Measurements from ENCODE around the gene SYT10. TPM values are rescaled to one million over a fixed set of nuclear protein-coding genes. Genes with fewer than 3 reads are reported as not detected.
"Not testable (repeated sequence)": the region's sequence is repeated elsewhere in the genome, so short reads cannot be mapped to it uniquely, and the experiment has no call there.

SYT10 gene
- total RNA-seq, 1 donor from 2014 or later = 5.8 TPM

DNA sequence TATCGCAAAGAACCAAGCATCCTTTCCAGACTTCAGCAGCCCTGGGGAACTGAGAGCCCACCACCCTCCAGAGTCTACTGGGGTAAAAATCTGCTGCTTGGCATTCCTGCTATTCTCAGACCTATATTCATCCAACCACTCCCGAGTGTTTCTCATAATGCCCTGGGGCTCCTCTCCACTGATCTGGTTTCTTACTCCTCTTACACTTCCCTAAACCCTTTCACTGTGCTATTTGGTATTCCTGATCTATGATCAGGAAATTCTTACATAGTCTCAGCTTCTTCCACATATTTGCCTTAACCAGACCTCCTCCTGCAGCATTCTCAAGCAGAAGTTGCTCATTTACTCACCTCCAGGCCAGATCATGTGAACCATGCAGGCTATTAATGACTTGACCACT lies 82.4 kb downstream of the SYT10 start:
- no peak for DNase-seq (ENCODE audit: low spot score)

DNA sequence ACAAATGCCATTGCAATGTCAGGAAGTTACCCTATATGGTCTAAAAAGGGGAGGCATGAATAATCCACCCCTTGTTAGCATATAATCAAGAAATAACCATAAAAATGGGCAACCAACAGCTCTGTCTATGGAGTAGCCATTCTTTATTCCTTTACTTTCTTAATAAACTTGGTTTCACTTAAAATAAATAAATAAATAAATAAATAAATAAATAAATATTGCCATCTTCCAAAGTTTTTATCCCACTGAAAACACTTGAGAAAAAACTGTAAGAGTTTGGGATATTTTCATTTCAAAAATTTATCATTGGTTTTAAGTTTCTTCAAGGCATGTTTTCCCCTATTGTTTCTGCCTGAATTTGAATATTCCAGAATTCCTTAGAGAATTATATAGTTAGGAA lies 89.8 kb downstream of the SYT10 start:
- DNase-seq (ENCODE audit: low spot score) = no peak

DNA sequence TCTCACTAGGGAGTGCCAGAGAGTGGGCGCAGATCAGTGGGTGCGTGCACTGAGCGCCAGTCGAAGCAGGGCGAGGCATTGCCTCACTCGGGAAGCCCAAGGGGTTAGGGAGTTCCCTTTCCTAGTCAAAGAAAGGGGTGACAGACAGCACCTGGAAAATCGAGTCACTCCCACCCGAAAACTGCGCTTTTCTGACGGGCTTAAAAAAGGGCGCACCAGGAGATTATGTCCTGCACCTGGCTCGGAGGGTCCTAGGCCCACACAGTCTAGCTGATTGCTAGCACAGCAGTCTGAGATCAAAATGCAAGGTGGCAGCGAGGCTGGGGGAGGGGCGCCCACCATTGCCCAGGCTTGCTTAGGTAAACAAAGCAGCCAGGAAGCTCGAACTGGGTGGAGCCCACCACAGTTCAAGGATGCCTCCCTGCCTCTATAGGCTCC lies 107.6 kb downstream of the SYT10 start:
- not testable (repeated sequence) for DNase-seq (ENCODE audit: low spot score)

DNA sequence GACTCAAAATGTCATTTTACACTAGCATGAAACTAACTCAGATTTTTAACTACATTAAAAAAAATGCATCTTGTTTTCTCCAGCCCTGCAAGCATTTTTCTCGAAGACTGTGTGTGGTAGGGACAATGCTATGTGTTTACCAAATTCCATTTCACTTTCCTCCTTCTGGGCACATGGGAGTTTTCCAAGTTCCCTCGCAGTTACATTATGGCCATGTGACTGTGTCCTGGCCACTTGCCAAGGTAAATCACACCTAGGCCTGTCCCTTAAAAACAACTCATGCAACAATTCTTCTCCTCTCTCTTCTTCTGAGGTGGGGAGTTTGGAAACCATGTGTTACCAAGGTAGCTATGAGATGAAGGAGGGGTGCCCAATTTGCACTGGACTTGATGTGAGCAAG lies 108.7 kb downstream of the SYT10 start:
- DNase-seq (ENCODE audit: low spot score) = no peak

Measured in umbilical cord (tissue), 2 donors.